ENCODE measurements around the gene TMEM54.

The TMEM54 gene

DNA sequence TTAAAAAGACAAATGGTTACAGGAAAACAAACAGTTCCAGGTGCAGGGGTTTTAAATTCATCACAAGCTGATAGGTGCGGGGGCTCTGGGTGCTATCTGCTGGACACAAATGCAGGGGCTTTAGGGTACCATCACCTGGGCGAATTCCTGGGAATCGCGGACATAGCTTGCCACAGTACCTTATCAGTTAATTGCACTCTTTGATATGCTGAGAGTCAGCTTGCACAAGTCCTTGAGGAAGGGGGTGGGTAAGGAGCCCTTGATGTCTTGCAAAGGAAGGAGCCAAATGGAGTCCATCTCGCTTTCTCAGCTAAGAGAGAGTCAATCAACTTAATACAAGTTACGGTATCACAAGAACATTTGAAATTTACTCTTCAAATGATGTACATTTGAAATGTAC lies 25.4 kb upstream of the TMEM54 start:
- peaks cover 0 to 6% (median 0%) of the 10 kb centered on the region in 11 experiments; a peak in 1 of 22 replicates for H3K9me3 ChIP-seq (replicated peaks in 1 of 11)
- peaks cover 45 to 58% (median 51%) of the 10 kb centered on the region in 11 experiments for H3K27me3 ChIP-seq

DNA sequence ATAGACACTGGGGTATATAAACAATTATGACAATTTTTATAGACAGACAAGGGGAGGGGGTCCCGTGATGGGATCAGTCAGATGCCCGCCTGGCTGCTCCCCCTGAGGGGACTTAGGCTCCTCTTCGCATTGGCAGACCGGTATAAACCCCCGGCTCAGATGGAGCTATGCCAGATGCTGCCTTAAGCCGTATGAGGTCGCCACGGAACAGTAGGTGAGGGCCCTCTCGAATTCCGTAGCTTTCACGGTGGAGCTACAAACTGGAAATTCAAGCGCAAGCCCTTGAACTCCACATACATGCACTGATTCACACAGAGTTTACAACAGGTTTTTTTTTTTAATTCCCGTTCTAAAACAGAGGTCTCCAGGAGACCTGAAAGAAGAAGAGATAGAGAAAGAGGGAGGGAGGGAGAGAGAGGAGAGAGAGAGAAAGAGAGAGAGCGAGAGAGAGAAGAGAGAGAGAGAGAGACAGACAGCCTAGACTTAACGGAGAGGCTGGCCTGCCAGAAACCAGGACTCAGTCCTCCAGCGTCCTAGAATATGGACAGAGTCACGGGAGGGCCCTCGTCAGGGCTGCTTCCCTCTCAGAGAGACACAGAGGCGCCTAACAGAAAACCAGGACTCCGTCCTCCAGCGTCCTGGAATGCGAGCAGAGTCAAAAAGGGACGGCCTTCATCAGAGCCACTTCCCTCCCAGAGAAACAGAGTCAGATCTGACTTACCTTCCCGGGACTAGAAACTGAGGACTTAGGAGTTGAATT lies 24.4 kb upstream of the TMEM54 start:
- Histone ChIP-seq H3K4me1 (peaks cover 0 to 12% (median 5%) of the 10 kb centered on the region in 10 experiments; a peak in 5 of 20 replicates), H4K20me1 (peaks cover 0 to 41% (median 9%) of the 10 kb centered on the region in 11 experiments; a peak in 10 of 22 replicates), H3K4me3 (no peak overlapping the region), H3K9me3 (replicated peaks in 1 of 11) (peaks cover 0 to 6% (median 0%) of the 10 kb centered on the region in 11 experiments; a peak in 1 of 22 replicates), H3K27me3 (peaks cover 45 to 58% (median 51%) of the 10 kb centered on the region in 11 experiments), H3K36me3 (no peaks in the 10 kb centered on the region), H3K27ac (no peak overlapping the region), H3K9ac (no peak overlapping the region), H3K4me2 (no peak overlapping the region)
- no peak for TF ChIP-seq Cebpa-rat (IDR thresholded peaks at IDR 0.05)

More for the DNA sequence above, 25.4 kb upstream of the TMEM54 start:
- TF ChIP-seq Cebpa-rat (IDR thresholded peaks at IDR 0.05), result no peak
- Histone ChIP-seq H3K4me3 (no peak overlapping the region), H3K36me3 (peaks cover 0 to 5% (median 0%) of the 10 kb centered on the region in 11 experiments; a peak in 3 of 22 replicates), H3K4me2 (no peak overlapping the region), H3K27ac (no peak overlapping the region), H4K20me1 (peaks cover 0 to 42% (median 13%) of the 10 kb centered on the region in 11 experiments; a peak in 10 of 22 replicates), H3K9ac (no peak overlapping the region), H3K4me1 (peaks cover 0 to 6% (median 0%) of the 10 kb centered on the region in 10 experiments; a peak in 3 of 20 replicates)

DNA sequence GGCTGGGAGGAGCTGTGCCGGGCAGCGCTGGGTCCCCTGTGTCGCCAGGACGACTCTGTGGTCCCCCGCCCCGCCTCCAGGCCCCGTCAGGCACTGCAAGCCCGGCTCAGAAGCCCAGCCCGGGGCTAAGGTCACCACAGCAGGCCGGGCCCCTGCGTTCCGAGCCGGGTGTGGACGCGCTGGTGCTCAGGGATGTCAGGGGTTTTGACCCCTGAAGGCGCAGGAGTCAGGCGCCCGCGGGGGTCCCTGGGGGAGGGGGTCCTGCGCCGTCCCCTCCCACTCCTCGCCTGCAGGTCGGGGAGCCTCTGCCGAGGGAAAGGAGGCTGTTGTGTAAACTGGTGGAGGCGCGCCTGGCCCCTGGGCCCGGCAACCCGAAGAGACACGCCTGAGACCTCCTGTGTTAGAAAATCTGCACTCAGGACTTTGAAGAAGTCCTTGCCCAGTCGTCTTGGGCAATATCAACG lies 23.7 kb upstream of the TMEM54 start:
- Histone ChIP-seq H3K4me2 (peak overlapping the region in 2 of 11 experiments; percentile 2 to 35; a peak in 4 of 22 replicates), H3K4me1 (peaks cover 0 to 18% (median 7%) of the 10 kb centered on the region in 10 experiments; a peak in 10 of 20 replicates), H3K36me3 (no peaks in the 10 kb centered on the region), H3K9ac (no peak overlapping the region; a peak in 1 of 22 replicates), H3K9me3 (replicated peaks in 1 of 11) (peaks cover 0 to 6% (median 0%) of the 10 kb centered on the region in 11 experiments; a peak in 1 of 22 replicates), H3K27ac (no peak overlapping the region), H3K27me3 (peaks cover 45 to 58% (median 51%) of the 10 kb centered on the region in 11 experiments), H4K20me1 (peaks cover 0 to 34% (median 9%) of the 10 kb centered on the region in 11 experiments; a peak in 10 of 22 replicates), H3K4me3 (0 out of 20 replicates have a peak overlapping the region, but pooled peaks of 1 of the 10 experiments have one; percentile 11)
- no peak for TF ChIP-seq Cebpa-rat (IDR thresholded peaks at IDR 0.05)

DNA sequence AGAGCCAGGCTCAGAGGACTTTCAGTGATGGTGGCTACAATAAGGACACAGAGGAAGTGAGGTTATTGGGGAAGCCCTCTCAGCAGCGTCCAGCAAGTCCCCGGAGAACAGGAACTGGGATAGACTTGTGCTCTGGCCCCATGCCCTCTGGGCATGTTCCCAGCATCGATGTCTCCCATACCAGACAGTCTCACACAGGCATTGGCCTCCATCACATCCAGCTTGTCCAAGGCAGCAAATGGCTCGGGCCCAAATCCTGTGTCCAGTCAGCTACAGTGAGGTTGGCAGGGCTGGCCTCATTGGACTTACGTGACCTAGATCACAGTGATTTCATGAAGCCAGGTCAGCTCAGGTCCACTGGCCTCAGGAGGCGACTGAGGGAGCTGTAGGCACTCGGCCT lies 19.6 kb upstream of the TMEM54 start:
- H3K4me2 ChIP-seq, result peak overlapping the region in 4 of 11 experiments; percentile 5 to 41 (median 38); a peak in 6 of 22 replicates
- no peak overlapping the region for H3K4me3 ChIP-seq
- peaks cover 0 to 14% (median 3%) of the 10 kb centered on the region in 11 experiments; a peak in 6 of 22 replicates for H4K20me1 ChIP-seq
- H3K4me1 ChIP-seq, result peaks cover 7 to 26% (median 14%) of the 10 kb centered on the region in 10 experiments; a peak in 17 of 20 replicates
- peaks cover 27 to 33% (median 32%) of the 10 kb centered on the region in 11 experiments for H3K27me3 ChIP-seq
- no peak overlapping the region for H3K27ac ChIP-seq
- no peaks in the 10 kb centered on the region for H3K36me3 ChIP-seq
- no peaks in the 10 kb centered on the region for H3K9me3 ChIP-seq (replicated peaks in 1 of 11)
- H3K9ac ChIP-seq, result no peak overlapping the region
- no peak for TF ChIP-seq Cebpa-rat (IDR thresholded peaks at IDR 0.05)

DNA sequence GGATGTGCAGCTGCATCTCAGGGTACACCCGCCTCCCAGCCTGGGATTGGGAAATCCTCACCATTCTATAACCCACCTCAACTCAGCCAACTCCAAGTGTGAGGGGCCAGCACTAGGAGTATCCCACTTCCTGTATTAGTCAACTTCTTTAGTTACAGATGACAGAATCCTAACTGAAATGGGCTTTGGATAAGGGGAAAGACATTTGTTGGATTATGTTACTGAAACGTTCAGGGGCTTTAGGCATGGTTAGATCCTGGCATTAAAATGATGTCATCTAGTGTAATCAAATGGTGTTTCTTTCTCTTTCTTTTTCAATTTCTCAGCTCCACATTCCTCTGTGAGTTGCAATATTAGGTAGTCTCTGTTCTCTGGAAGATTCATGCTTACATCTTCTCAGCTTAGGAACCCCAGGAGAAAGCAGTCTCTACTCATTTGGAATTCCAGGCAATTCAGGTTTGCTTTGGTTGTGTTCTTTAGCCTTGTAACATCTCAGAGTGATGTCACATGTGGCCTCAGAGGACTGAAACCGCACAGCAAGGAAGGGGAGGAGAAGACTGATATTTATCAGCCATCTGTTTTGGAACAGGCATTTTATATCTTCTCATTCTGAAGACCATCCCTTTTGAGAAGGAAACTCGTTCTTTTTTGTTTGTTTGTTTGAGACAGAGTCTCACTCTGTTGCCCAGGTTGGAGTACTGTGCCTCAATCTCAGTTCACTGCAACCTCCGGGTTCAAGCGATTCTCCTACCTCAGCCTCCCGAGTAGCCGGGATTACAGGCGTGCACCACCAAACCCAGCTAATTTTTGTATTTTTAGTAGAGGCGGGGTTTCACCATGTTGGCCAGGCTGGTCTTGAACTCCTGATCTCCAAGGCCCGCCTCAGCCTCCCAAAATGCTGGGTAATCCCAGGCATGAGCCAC lies 18.9 kb upstream of the TMEM54 start:
- no peak for TF ChIP-seq Cebpa-rat (IDR thresholded peaks at IDR 0.05)
- peaks cover 19 to 26% (median 24%) of the 10 kb centered on the region in 11 experiments for H3K27me3 ChIP-seq
- no peaks in the 10 kb centered on the region for H3K36me3 ChIP-seq
- H3K9me3 ChIP-seq (replicated peaks in 1 of 11), result no peaks in the 10 kb centered on the region
- peaks cover 7 to 25% (median 14%) of the 10 kb centered on the region in 10 experiments; a peak in 17 of 20 replicates for H3K4me1 ChIP-seq
- no peak overlapping the region for H3K27ac ChIP-seq
- no peak overlapping the region for H3K9ac ChIP-seq
- H4K20me1 ChIP-seq, result peaks cover 0 to 12% (median 0%) of the 10 kb centered on the region in 11 experiments; a peak in 6 of 22 replicates
- H3K4me3 ChIP-seq, result no peak overlapping the region
- peak overlapping the region in 8 of 11 experiments; percentile 5 to 52 (median 34); a peak in 13 of 22 replicates for H3K4me2 ChIP-seq

DNA sequence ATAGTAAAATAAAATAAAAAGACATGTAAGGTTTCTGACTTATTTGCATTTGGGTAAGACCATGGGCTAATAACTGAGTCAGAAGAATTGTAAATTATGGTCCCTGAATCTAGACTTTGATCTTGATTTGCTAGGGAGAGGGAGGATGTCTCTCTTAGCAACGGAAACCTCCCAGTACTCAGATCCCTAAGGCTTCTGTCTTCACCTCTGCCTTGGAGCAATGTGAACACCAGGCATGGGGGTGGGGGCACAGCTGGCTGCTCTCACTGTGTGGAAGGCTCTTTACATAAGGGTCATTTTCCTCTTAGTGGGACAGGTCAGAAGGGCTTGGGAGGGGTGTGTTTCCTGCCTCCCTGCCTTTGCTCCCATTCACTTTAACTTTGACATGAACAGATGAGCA lies 17.0 kb upstream of the TMEM54 start:
- no peaks in the 10 kb centered on the region for H3K36me3 ChIP-seq
- no peaks in the 10 kb centered on the region for H4K20me1 ChIP-seq
- H3K27me3 ChIP-seq, result peaks cover under 1 to 7% (median 6%) of the 10 kb centered on the region in 11 experiments; a peak in 17 of 22 replicates
- peak overlapping the region in 5 of 11 experiments; percentile 24 to 49 (median 45); a peak in 6 of 22 replicates for H3K4me2 ChIP-seq
- no peak for TF ChIP-seq Cebpa-rat (IDR thresholded peaks at IDR 0.05)
- peaks cover 6 to 22% (median 14%) of the 10 kb centered on the region in 10 experiments; a peak in 17 of 20 replicates for H3K4me1 ChIP-seq
- H3K4me3 ChIP-seq, result no peak overlapping the region
- H3K9me3 ChIP-seq (replicated peaks in 1 of 11), result no peaks in the 10 kb centered on the region
- no peak overlapping the region for H3K9ac ChIP-seq
- no peak overlapping the region for H3K27ac ChIP-seq

DNA sequence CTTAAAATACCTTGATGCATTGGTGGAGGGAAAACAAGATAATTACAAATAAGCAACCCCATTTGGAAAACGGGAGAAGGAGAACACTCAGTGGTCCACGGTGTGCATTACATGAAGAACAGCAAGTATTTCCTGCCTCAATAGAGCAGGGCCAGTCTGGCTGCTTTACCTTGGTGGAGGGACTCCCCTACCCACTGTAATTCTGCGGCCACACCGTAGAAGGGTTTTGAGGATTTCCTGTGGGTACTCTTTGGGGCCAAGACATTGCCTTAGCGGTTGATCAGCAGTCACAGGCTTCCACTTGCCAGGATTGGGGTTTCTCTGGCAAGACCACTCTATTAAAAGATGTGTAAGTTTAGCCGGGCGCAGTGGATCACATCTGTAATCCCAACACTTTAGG lies 16.3 kb upstream of the TMEM54 start:
- Histone ChIP-seq H3K27me3 (peaks cover 0 to under 1% (median 0%) of the 10 kb centered on the region in 11 experiments; a peak in 2 of 22 replicates), H3K4me2 (peak overlapping the region in 7 of 11 experiments; percentile 9 to 49 (median 31); a peak in 11 of 22 replicates), H3K27ac (no peak overlapping the region), H3K36me3 (no peaks in the 10 kb centered on the region), H3K4me3 (no peak overlapping the region), H4K20me1 (no peaks in the 10 kb centered on the region), H3K9ac (no peak overlapping the region), H3K9me3 (replicated peaks in 1 of 11) (no peaks in the 10 kb centered on the region), H3K4me1 (peaks cover 6 to 22% (median 14%) of the 10 kb centered on the region in 10 experiments; a peak in 17 of 20 replicates)
- no peak for TF ChIP-seq Cebpa-rat (IDR thresholded peaks at IDR 0.05)

Measured in BLaER1 treated with 17β-estradiol and CSF1 and Interleukin-3, amounts not matched to agents 10 nM and 100 nM (cell line).